Common myeloid progenitor, CD34-positive (primary cell): ENCODE results near the gene ANKRD40.
"Not testable (repeated sequence)": the region's sequence is repeated elsewhere in the genome, so short reads cannot be mapped to it uniquely, and the experiment has no call there.

ENCODE experiments used
- CTCF ChIA-PET: fragments of 350-600 bp; sonication (Branson Sonifier 250); formaldehyde crosslinking; loops from one replicate; lab custom pipeline; 2021; ENCODE audit warnings: antibody characterized with exemption; lab: Charles Lee
- POLR2A ChIA-PET: fragments of 350-600 bp; sonication (Branson Sonifier 250); formaldehyde crosslinking; loops from one replicate; lab custom pipeline; 2021; ENCODE audit warnings: antibody characterized with exemption; lab: Charles Lee
- DNase-seq, 3 donors: peaks; one replicate each; pipeline versions ENCODE4 v3.0.0 to v3.0.0-alpha.2; 2013
- H3K27ac ChIP-seq, 2 experiments: 1 replicate in 1 of 2; 2 replicates in 1 of 2; pipeline ENCODE4 v1.7.0; 2013; ENCODE audit warnings: inconsistent platforms in 2 of 2, low read length in 2 of 2, mild to moderate bottlenecking in 2 of 2, low read depth in 1 of 2, moderate library complexity in 1 of 2; ENCODE audit not compliant: severe bottlenecking in 2 of 2, insufficient read depth in 1 of 2, poor library complexity in 1 of 2
- H3K27me3 ChIP-seq, 5 experiments: replicated peaks in 2 of 5; 1 replicate in 3 of 5; 2 replicates in 2 of 5; pipeline versions ENCODE4 v1.6.1 to v1.7.0; 2013; ENCODE audit warnings: low read length in 4 of 5, mild to moderate bottlenecking in 2 of 5, moderate library complexity in 2 of 5, inconsistent platforms in 1 of 5; ENCODE audit not compliant: insufficient read depth in 5 of 5, control insufficient read depth in 4 of 5
- H3K36me3 ChIP-seq, 4 experiments: 1 replicate in 2 of 4; 2 replicates in 2 of 4; pipeline versions ENCODE4 v1.6.1 to v1.7.0; 2013; ENCODE audit warnings: low read length in 3 of 4, control low read depth in 1 of 4, mild to moderate bottlenecking in 1 of 4; ENCODE audit not compliant: control insufficient read depth in 4 of 4, insufficient read depth in 4 of 4
- H3K4me1 ChIP-seq, 4 experiments: 1 replicate in 3 of 4; 2 replicates in 1 of 4; pipeline versions ENCODE4 v1.6.1 to v1.7.1; 2013; ENCODE audit warnings: low read length in 3 of 4, mild to moderate bottlenecking in 3 of 4, control low read depth in 1 of 4, inconsistent platforms in 1 of 4, moderate library complexity in 1 of 4; ENCODE audit not compliant: control insufficient read depth in 4 of 4, insufficient read depth in 4 of 4; ENCODE audit errors: control extremely low read depth in 1 of 4
- H3K4me3 ChIP-seq, 7 experiments: 1 replicate in 4 of 7; 2 replicates in 3 of 7; pipeline versions ENCODE4 v1.5.1 to v1.7.0; 2013; ENCODE audit warnings: mild to moderate bottlenecking in 7 of 7, low read length in 6 of 7, moderate library complexity in 6 of 7, inconsistent platforms in 2 of 7, low read depth in 2 of 7, control low read depth in 1 of 7; ENCODE audit not compliant: insufficient read depth in 4 of 7, control insufficient read depth in 1 of 7; ENCODE audit errors: extremely low read depth in 1 of 7
- H3K9me3 ChIP-seq, 5 experiments: 1 replicate in 4 of 5; 2 replicates in 1 of 5; pipeline versions ENCODE4 v1.6.1 to v1.7.1; 2013; ENCODE audit warnings: low read length in 4 of 5, mild to moderate bottlenecking in 2 of 5, inconsistent platforms in 1 of 5, low read depth in 1 of 5, moderate library complexity in 1 of 5; ENCODE audit not compliant: control insufficient read depth in 4 of 5, insufficient read depth in 2 of 5; ENCODE audit errors: control extremely low read depth in 1 of 5
- WGBS: methylation state at CpG from one replicate; pipeline ENCODE4 v1.1.5; 2013; ENCODE audit not compliant: insufficient coverage; 5-methylcytosine and 5-hydroxymethylcytosine counted together

The ANKRD40 gene

GRCh38 chr17:50735287-50735686, 27.6 kb upstream of the ANKRD40 start:
- Histone ChIP-seq H3K36me3 (peaks cover 15 to 33% (median 21%) of the 10 kb centered on the region in 4 experiments), H3K4me1 (peaks cover 0 to 11% (median 3%) of the 10 kb centered on the region in 4 experiments), H3K4me3 (no peak overlapping the region), H3K27me3 (no peaks in the 10 kb centered on the region), H3K27ac (no peak overlapping the region), H3K9me3 (no peaks in the 10 kb centered on the region)
- ChIA-PET POLR2A (no interaction called here), CTCF (interaction anchor here (1.3 kb wide), 1 partner anchor 34 kb away, joined by 3 read pairs; no protein-coding TSS in a partner anchor)
- WGBS = 100% methylated on average over 3 of the region's 3 CpGs
- no peak for DNase-seq

DNA sequence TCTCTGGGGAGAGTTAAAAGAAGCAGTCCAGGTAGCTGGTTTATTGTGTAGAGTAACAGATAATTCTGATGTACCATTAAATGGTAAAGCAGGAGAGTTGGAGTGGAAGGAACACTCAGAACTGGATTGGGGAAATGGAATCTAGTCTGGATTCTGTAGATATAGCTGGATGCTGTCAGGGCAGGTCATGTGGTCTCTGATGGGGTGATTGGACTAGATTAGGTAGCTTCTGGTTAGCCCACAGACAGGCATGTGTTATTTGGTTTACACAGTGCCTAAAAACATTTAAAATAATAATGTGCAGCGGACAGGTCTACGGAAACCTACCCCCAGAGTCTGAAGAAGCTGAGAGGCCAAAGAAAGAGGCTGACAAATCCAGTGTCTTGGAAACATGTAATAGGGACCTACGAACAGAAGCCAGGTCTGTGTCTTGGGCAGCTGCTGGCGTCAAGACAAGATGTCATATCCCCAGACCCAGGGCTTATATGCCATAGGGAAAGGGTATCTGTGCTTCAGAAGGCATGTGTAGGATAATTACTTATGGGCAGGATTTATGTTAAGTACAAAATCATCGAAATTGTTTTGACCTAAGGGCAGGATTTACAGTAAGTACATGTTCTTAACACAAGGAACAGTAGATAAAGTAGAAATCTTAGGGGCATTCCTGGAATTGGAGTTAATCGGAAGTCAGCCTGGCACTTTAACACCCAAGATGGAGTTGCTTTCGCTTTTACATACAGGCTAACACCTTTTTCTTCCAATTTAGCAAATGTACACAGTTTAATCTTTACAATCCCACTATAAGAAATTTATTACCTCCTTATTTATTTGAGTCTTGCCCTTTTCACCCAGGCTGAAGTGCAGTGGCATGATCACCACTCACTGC, 24.1 kb upstream of the ANKRD40 start:
- peak in 2 of 3 donors; percentile 35 to 51 for DNase-seq
- no peaks in the 10 kb centered on the region for H3K27me3 ChIP-seq
- peak overlapping the region in 1 of 2 experiments; percentile 59 for H3K27ac ChIP-seq
- peak overlapping the region in 1 of 7 experiments; percentile 3 for H3K4me3 ChIP-seq
- WGBS = 87% methylated on average over 5 of the region's 7 CpGs
- CTCF ChIA-PET = interaction anchor here (1.0 to 1.1 kb wide), 3 partner anchors 13 to 121 kb away, joined by 3 to 5 read pairs (median 3); no protein-coding TSS in a partner anchor
- POLR2A ChIA-PET = no interaction called here
- peaks cover 0 to 11% (median 6%) of the 10 kb centered on the region in 4 experiments for H3K4me1 ChIP-seq
- H3K36me3 ChIP-seq = peaks cover 0 to 11% (median 2%) of the 10 kb centered on the region in 4 experiments
- H3K9me3 ChIP-seq = no peaks in the 10 kb centered on the region

GRCh38 chr17:50728881-50729765, 21.4 kb upstream of the ANKRD40 start:
- POLR2A ChIA-PET = no interaction called here
- no peak for DNase-seq

GRCh38 chr17:50728112-50728429, 20.4 kb upstream of the ANKRD40 start:
- H3K4me1 ChIP-seq = peaks cover 0 to 16% (median 10%) of the 10 kb centered on the region in 4 experiments
- CTCF ChIA-PET = interaction anchor here (0.7 kb wide), 1 partner anchor 51 kb away, joined by 3 read pairs; no protein-coding TSS in a partner anchor

More at GRCh38 chr17:50728881-50729765, 21.4 kb upstream of the ANKRD40 start:
- no peaks in the 10 kb centered on the region for H3K27me3 ChIP-seq
- peaks cover 0 to 11% (median 3%) of the 10 kb centered on the region in 4 experiments for H3K36me3 ChIP-seq
- no peaks in the 10 kb centered on the region for H3K9me3 ChIP-seq
- no CpG with 5 or more reads among the region's 5 CpGs for WGBS
- H3K4me1 ChIP-seq = peaks cover 0 to 14% (median 7%) of the 10 kb centered on the region in 4 experiments
- CTCF ChIA-PET = interaction anchor here (1.4 kb wide), 1 partner anchor 10 kb away, joined by 3 read pairs; no protein-coding TSS in a partner anchor
- H3K4me3 ChIP-seq = no peak overlapping the region
- H3K27ac ChIP-seq = no peak overlapping the region

DNA sequence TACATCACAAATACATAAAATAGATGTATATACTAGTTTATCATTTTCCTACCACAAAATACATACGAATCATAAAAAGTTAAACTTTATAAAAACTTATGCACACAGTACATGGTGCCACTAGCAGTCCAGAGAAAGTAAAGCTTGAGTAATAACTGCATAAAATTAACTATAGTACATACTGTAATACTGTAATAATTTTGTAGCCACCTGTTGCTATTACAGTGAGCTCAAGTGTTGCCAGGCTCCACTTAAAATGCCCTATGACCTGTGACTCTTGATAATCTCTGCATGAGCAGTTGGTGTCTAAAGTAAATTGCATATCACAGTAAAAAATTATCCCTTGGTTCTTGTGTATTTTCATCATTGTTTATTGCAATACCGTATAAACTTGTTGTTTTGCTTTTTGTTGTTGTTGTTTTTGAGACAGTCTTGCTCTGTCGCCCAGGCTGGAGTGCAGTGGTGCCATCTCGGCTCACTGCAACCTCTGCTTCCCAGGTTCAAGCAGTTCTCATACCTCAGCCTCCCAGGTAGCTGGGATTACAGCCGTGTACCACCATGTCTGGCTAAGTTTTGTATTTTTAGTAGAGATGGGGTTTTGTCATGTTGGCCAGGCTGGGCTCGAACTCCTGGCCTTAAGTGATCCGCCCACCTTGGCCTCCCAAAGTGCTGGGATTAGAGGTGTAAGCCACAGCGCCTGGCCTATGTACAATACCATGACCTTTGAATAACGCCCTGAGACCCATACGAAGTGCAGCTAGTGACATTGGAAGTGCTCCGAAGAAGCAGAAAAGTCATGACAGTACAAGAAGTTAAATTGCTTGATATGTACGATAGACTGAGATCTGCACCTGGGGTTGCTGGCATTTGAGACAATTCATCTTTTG, 18.3 kb upstream of the ANKRD40 start:
- H3K4me1 ChIP-seq = peaks cover 13 to 27% (median 24%) of the 10 kb centered on the region in 4 experiments
- peaks cover 0 to 12% (median 3%) of the 10 kb centered on the region in 4 experiments for H3K36me3 ChIP-seq
- 98% methylated on average over 7 of the region's 12 CpGs for WGBS
- no peak for DNase-seq
- no peaks in the 10 kb centered on the region for H3K27me3 ChIP-seq
- H3K4me3 ChIP-seq = no peak overlapping the region
- H3K9me3 ChIP-seq = no peaks in the 10 kb centered on the region
- no peak overlapping the region for H3K27ac ChIP-seq
- CTCF ChIA-PET = no interaction called here
- POLR2A ChIA-PET = interaction anchor here (0.6 kb wide), 1 partner anchor 31 kb away, joined by 3 read pairs; no protein-coding TSS in a partner anchor

More at GRCh38 chr17:50728112-50728429, 20.4 kb upstream of the ANKRD40 start:
- Histone ChIP-seq H3K27me3 (no peaks in the 10 kb centered on the region), H3K4me3 (no peak overlapping the region), H3K27ac (no peak overlapping the region), H3K36me3 (peaks cover 0 to 11% (median 3%) of the 10 kb centered on the region in 4 experiments), H3K9me3 (no peaks in the 10 kb centered on the region)
- no CpG with 5 or more reads among the region's 2 CpGs for WGBS
- POLR2A ChIA-PET = no interaction called here
- no peak for DNase-seq

- H3K4me3 ChIP-seq, CTCF ChIA-PET, H3K9me3 ChIP-seq, H3K27me3 ChIP-seq, POLR2A ChIA-PET, H3K27ac ChIP-seq, DNase-seq: not testable (repeated sequence)
- Histone ChIP-seq H3K36me3 (peaks cover 0 to 12% (median 3%) of the 10 kb centered on the region in 4 experiments), H3K4me1 (peaks cover 19 to 33% (median 23%) of the 10 kb centered on the region in 4 experiments)
- WGBS = 100% methylated on average over 1 of the region's 6 CpGs
Measured at GRCh38 chr17:50724622-50725021, 16.9 kb upstream of the ANKRD40 start.
